ENCODE measurements around the gene NNT.
A peak's percentile ranks its signal among the peaks of the same experiment; 100 is the strongest.
"Not testable (repeated sequence)": the region's sequence is repeated elsewhere in the genome, so short reads cannot be mapped to it uniquely, and the experiment has no call there.

The NNT gene

DNA sequence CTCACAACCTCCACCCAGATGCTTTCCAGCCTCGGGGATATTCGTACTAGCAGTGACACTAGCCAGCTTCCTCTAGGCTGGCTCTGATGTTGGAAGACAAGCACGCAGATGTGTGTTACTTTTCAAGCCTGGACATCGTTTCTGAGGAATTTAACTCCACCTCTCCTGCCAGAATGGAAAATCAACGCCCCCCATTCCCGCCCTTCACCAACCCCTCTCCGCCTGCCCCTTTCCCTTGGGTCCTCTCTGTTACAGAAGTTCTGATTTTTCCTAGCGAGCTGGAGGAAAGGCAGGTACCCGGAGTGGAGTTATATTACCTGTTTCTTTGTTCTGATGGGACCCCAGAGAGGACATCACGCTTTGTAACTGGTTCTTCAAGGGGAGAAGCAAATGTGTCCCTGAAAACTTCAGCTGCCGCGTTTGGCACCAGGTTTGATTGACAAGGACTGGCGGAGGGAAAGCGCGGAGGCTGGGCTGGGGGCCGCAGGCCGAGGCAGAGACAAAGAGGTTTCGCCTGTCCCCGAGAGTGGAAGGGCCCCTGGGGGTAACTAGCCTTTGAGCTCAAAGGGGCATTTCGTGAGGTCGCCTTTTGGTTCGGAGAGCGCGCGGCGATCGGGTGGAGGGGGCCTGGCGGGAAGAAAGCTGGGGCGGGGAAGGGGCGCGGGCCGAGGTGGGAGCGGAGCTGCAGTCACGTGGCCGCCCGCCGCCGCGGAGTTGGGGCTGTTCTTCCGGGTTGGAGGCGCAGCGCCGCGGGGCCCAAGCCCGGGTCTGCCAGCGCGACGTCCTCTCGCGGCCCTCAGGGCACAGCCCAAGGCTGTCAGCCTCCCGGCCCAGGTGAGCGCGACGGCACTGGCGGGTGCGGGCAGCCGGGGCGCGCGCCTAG is at the start of gene NNT:
Gene NNT (plus strand): TSS at position 720 of the 883 bp plus-strand sequence. CDS start 6,016 bp downstream, outside the sequence.
- DNase-seq, result peak; percentile 75

DNA sequence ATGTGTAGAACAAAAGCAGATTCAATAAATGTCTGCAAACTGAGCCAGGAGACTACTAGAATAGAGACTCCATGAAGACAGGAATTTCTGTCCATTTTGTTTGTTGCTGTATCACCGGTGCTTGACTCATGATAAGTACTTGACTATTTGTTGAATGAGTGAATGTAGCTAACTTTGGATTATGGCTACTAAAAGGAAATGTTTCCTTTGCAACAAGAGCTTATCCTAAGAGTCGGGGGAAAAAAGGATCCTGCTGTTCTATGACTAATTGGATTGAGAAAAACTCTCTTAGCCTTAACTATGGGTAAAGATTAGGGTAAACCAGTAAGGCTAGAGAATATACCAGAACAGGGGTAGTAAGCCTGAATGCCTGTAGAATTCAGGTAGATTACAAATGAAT is 49.6 kb upstream of the NNT start:
- no peak for DNase-seq

DNA sequence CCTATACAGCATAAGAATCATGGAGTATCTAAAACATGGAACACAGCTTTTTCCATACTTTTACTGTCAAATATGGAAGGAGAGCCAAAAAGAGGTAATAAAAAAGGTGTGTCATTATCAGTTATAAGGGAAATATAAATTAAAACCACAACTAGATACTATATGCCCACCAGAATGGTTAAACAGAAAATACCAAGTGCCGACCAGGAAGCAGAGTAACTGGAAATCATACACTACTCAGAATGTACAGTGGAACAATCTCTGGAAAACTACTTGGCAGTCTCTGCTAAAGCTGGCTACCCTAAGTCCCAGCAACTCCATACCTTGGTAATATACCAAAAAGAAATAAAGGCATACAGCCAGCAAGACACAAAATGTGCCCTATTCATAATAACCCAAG is 48.5 kb upstream of the NNT start:
- DNase-seq, result no peak

DNA sequence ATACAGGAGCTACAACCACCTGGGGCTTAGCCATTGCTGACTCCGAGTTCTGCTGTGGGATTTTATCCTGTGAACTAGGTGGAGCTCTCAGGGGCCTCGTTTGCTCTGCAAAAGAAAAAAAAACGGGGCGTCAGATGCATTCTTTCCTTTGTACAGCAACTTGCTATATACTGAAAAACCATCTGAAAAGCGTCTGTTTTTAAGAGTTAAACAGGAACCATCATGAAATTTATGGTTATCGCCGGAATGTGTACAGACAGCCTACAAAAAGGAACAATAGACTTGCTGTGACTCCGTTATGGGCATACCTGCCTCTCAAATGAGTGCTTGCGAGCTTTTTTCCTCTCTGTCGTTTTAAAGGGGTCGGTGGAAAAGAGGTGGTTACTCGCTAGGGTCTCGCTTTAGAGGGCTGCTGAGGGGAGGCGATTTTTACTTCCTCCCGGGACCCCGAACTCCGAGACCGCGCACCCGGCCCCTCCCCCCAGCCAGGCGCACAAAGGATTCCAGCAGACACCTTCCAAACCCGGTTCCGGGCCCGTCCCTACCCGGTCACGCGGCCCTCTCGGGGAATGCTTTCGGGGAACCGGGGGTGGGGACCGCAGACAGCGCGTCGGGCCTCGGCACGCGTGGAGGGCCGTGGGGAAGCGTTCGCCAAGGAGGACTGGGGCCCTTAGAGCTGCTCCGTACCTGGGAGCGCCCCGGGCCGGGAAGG is 46.9 kb upstream of the NNT start:
- peak; percentile 49 for DNase-seq

GRCh38 chr5:43556607-43556856 is 46.4 kb upstream of the NNT start:
- DNase-seq, result peak; percentile 79

GRCh38 chr5:43556857-43557542 is 46.0 kb upstream of the NNT start, which contains the start of gene PAIP1:
PAIP1 (minus strand) TSS chr5:43557077; CDS start chr5:43556846, 231 bp downstream.
- DNase-seq, result peak; percentile 79

GRCh38 chr5:43560128-43560527 is 42.9 kb upstream of the NNT start:
- DNase-seq, result peak; percentile 2

DNA sequence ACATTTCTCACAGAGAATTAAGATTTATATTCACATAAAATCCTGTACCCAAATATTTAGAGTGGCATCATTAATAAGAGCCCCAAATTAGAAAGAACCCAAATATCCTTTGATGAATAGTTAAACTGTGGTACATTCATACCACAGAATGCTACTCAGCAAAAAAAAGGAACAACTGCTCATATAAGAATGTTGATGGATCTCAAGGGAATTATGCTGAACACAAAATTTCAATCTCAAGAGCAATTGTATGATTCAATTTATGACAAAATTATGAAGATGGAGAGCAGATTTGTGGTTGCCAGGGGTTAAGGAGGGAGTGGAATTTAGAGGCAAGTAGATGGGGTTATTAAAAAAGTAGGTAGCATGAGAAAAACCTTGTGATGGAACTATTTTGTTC is 41.6 kb upstream of the NNT start:
- DNase-seq, result no peak

GRCh38 chr5:43563321-43563720 is 39.7 kb upstream of the NNT start:
- DNase-seq, result no peak

GRCh38 chr5:43564289-43564850 is 38.6 kb upstream of the NNT start:
- no peak for DNase-seq

- no peak for DNase-seq
Observed at GRCh38 chr5:43565043-43565442, 37.9 kb upstream of the NNT start.

GRCh38 chr5:43567967-43568366 is 35.0 kb upstream of the NNT start:
- no peak for DNase-seq

GRCh38 chr5:43569236-43569746 is 33.7 kb upstream of the NNT start:
- no peak for DNase-seq

DNA sequence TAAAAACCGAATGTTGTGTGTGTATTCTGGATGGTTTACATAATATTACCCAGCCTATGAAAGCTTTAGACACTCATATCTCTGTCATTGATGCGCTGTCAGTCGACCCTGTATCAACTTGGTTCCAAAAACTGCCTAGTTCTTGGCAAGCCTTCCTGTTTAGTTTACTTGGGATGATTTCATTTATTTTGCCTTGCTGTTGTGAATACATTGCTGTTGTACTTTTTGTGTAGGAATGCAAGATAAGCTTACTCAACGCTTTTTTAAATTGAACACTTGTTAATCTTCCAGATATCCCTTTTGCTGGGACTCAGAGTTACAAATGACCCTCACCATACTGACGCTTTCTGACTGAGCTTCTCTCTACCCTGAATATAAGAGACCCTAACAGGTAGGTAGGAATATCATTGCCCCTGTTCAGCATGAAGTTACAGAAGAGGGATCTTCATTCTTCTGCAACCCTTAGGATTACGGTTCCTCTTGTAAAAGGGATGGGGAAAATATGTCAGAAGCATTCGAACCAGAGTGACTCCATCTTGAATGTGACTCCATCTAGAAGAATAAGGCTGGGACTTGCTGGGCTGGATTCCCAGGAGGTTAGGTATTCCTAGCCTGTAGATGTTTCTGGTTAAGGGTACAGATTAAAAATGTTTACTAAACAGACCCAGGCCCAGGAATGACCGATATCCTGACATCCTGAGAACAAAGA is 32.4 kb upstream of the NNT start:
- DNase-seq, result no peak

GRCh38 chr5:43571237-43571636 is 31.7 kb upstream of the NNT start:
- no peak for DNase-seq

- no peak for DNase-seq
Observed at GRCh38 chr5:43572357-43572756, 30.6 kb upstream of the NNT start.

- DNase-seq, result no peak
Observed at GRCh38 chr5:43573058-43573457, 29.9 kb upstream of the NNT start.

- not testable (repeated sequence) for DNase-seq
Observed at GRCh38 chr5:43580402-43581210, 22.4 kb upstream of the NNT start.

- no peak for DNase-seq
Observed at GRCh38 chr5:43581398-43581797, 21.6 kb upstream of the NNT start.

DNA sequence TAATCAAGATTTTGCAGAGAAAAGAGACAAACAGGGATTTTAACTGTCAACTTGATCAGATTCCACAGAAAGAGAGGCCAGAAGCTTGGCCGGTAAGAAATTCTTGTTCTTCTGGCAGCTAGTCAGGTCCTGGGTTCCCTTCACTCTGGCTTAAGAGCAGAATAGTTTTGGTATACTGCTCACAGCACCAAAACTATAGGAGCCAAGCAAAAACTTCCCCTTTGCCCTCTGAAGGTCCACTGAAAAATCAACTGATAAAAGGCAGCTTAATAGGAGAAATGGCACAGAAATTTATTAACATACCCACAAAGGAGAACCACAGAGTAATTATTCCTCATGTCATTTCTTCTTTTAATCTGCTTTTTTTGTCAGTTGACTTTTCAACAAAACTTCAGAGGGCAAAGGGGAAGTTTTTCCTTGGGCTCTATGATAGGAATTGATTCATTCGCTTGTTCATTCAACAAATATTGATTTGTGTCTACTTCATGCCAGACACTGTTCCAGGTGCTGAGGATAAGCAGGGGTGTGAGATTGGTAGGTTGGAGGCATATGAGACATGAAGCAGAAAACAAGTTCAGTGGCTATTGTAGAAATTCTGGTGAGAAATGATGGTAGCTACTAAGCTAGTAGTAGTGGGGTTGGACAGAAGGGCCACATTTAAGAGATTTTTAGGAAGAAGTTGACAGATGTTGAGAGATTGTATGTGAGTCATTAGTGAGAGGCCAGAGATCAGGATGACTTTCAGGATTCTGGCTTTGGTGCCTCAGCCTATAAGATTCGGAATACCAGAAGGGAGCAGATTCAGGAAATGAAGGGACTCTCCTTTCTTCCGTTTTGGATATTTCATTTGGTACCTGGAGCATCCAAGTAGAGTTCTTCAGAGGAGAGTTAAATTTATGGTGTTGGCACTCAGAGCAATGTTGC is 20.6 kb upstream of the NNT start:
- no peak for DNase-seq

GRCh38 chr5:43583724-43584123 is 19.3 kb upstream of the NNT start:
- no peak for DNase-seq

Measured in NCI-H2171 (cell line).